Measurements from ENCODE around the gene TAAR5. TPM values are rescaled to one million over a fixed set of nuclear protein-coding genes. Genes with fewer than 3 reads are reported as not detected.
"Not testable (repeated sequence)": the region's sequence is repeated elsewhere in the genome, so short reads cannot be mapped to it uniquely, and the experiment has no call there.

Gene TAAR5
- not detected for total RNA-seq

- no peak for DNase-seq
- H3K4me3 ChIP-seq, result no peak within 1 kb of the TSS
- H3K27ac ChIP-seq, result no peak within 1 kb of the TSS
- H3K4me1 ChIP-seq, result no peaks in the 10 kb centered on the region
- no peak for ATAC-seq
- H3K9me3 ChIP-seq, result no peaks in the 10 kb centered on the region
- no peaks in the 10 kb centered on the region for H3K27me3 ChIP-seq
- TF ChIP-seq CTCF (IDR thresholded peaks at IDR 0.05 in 4 of 5, conservative IDR thresholded peaks at IDR 0.05 in 1 of 5), result no peak
- no peak for TF ChIP-seq POLR2A (IDR thresholded peaks at IDR 0.05)
- in situ Hi-C loops (cut with MboI; ENCODE audit: low sequenced_read_pairs in 4 of 4) (no loop called here), intact Hi-C loops (cut with DNase I; ENCODE audit: low total_unique reads) (no loop called here)
- no peaks in the 10 kb centered on the region for H3K36me3 ChIP-seq
These were observed at the start of gene TAAR5 for GRCh38 chr6:132589454-132589853. TSS of gene TAAR5 (minus strand) at chr6:132589741. CDS start at chr6:132589686, 55 bp downstream.

- ATAC-seq; DNase-seq; H3K9me3 ChIP-seq; H3K4me1 ChIP-seq; H3K4me3 ChIP-seq; intact Hi-C loops (cut with DNase I; ENCODE audit: low total_unique reads); H3K27me3 ChIP-seq; H3K36me3 ChIP-seq; H3K27ac ChIP-seq; in situ Hi-C loops (cut with MboI; ENCODE audit: low sequenced_read_pairs in 4 of 4): not testable (repeated sequence)
These were observed 47.6 kb upstream of the TAAR5 start for GRCh38 chr6:132637135-132637534.

- H3K27me3 ChIP-seq; ATAC-seq; intact Hi-C loops (cut with DNase I; ENCODE audit: low total_unique reads); H3K9me3 ChIP-seq; in situ Hi-C loops (cut with MboI; ENCODE audit: low sequenced_read_pairs in 4 of 4); DNase-seq; H3K4me3 ChIP-seq; H3K4me1 ChIP-seq; H3K27ac ChIP-seq; H3K36me3 ChIP-seq: not testable (repeated sequence)
These were observed 46.4 kb upstream of the TAAR5 start for GRCh38 chr6:132635906-132636305.

GRCh38 chr6:132635288-132635687 lies 45.7 kb upstream of the TAAR5 start:
- DNase-seq; H3K4me1 ChIP-seq; H3K9me3 ChIP-seq; intact Hi-C loops (cut with DNase I; ENCODE audit: low total_unique reads); in situ Hi-C loops (cut with MboI; ENCODE audit: low sequenced_read_pairs in 4 of 4); ATAC-seq; H3K36me3 ChIP-seq; H3K27ac ChIP-seq; H3K27me3 ChIP-seq; H3K4me3 ChIP-seq: not testable (repeated sequence)

- in situ Hi-C loops (cut with MboI; ENCODE audit: low sequenced_read_pairs in 4 of 4), result no loop called here
- Histone ChIP-seq H3K4me1 (no peaks in the 10 kb centered on the region), H3K27me3 (peaks cover 0 to 2% (median 0%) of the 10 kb centered on the region in 3 donors), H3K36me3 (no peaks in the 10 kb centered on the region), H3K4me3 (no peak overlapping the region), H3K27ac (no peak overlapping the region), H3K9me3 (no peaks in the 10 kb centered on the region)
- DNase-seq (no peak), ATAC-seq (no peak)
- intact Hi-C loops (cut with DNase I; ENCODE audit: low total_unique reads), result no loop called here
- no peak for TF ChIP-seq CTCF (IDR thresholded peaks at IDR 0.05 in 4 of 5, conservative IDR thresholded peaks at IDR 0.05 in 1 of 5)
- TF ChIP-seq POLR2A (IDR thresholded peaks at IDR 0.05), result no peak
These were observed 45.3 kb upstream of the TAAR5 start for GRCh38 chr6:132634796-132635195.

GRCh38 chr6:132633362-132633761 lies 43.8 kb upstream of the TAAR5 start:
- intact Hi-C loops (cut with DNase I; ENCODE audit: low total_unique reads), result no loop called here
- ATAC-seq (no peak), DNase-seq (no peak)
- H3K27me3 ChIP-seq, result peaks cover 0 to 2% (median 0%) of the 10 kb centered on the region in 3 donors
- H3K4me1 ChIP-seq, result no peaks in the 10 kb centered on the region
- no peaks in the 10 kb centered on the region for H3K36me3 ChIP-seq
- H3K4me3 ChIP-seq, result no peak overlapping the region
- TF ChIP-seq CTCF (IDR thresholded peaks at IDR 0.05 in 4 of 5, conservative IDR thresholded peaks at IDR 0.05 in 1 of 5), result no peak
- no peak for TF ChIP-seq POLR2A (IDR thresholded peaks at IDR 0.05)
- no peak overlapping the region for H3K27ac ChIP-seq
- no peaks in the 10 kb centered on the region for H3K9me3 ChIP-seq
- in situ Hi-C loops (cut with MboI; ENCODE audit: low sequenced_read_pairs in 4 of 4), result no loop called here

All from gastrocnemius medialis (tissue), 4 donors.